Stimulated activated naive CD4-positive, alpha-beta T cell (primary cell): Measurements from ENCODE around the gene OR1L8.

Experiments used
- DNase-seq, 6 experiments: peaks; one replicate each; lab custom pipeline; 2025; lab: John Stamatoyannopoulos, UW

The OR1L8 gene

GRCh38 chr9:122518226-122518625 lies 65.0 kb downstream of the OR1L8 start:
- DNase-seq, result no peak
